ENCODE measurements around the gene CFAP52.
"Not testable (repeated sequence)": the region's sequence is repeated elsewhere in the genome, so short reads cannot be mapped to it uniquely, and the experiment has no call there.

Gene CFAP52

GRCh38 chr17:9575381-9576101, 901 bp upstream of the CFAP52 start, which contains the start of gene STX8:
Gene STX8 (minus strand): TSS chr17:9575820. CDS start chr17:9575808, 12 bp downstream.
- DNase-seq, result peak; percentile 71

GRCh38 chr17:9577373-9577709, 899 bp downstream of the CFAP52 start:
- DNase-seq, result no peak

DNA sequence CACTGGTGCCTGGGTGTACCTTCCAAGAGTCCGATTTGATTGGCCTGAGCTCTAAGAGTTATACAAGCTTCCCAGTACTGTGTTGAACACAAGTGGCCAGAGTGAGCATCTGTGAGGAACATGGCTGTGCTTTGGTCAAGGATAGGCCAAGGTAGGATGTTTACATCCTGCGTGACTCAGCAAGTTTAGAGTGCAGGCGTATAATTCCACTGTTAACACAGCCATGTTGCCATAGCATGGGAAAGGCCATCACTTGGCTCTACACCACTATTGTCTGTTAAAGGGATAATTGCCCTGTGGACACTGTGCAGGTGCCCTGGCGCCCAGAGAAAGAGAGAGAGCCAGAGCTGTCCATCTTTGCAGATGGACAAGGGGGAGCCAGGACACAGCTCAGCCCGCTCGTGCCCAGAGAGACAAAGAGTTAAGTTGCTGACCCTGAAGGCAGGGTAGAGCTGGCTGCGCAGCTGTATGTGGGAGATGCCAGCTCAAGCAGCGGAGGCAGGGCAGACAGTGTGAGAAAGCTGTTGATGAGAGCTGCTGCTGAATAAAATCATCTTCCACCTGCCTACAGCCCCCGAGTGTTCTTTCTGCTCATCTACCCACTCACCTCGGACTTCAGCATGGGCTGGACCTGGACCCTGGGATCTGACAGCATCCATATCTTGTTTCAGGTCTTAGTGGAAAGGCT, 11.7 kb downstream of the CFAP52 start:
- DNase-seq, result no peak

DNA sequence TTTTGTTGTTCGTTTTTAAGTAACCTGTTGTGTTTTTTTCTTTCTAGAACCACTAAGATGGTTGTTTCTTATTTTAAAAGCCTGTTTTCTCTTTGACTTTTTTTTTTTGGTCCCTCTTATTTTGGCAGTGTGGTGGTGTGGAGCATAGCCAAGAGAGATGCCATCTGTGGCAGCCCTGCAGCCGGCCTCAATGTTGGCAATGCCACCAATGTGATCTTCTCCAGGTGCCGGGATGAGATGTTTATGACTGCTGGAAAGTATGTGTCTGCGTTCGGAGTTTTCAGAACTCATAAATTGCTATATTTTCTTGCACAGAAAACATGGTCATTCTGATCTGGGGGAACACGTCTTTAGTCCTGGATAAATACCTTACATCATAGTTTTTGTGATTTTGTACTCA, 17.6 kb downstream of the CFAP52 start:
- DNase-seq, result no peak

DNA sequence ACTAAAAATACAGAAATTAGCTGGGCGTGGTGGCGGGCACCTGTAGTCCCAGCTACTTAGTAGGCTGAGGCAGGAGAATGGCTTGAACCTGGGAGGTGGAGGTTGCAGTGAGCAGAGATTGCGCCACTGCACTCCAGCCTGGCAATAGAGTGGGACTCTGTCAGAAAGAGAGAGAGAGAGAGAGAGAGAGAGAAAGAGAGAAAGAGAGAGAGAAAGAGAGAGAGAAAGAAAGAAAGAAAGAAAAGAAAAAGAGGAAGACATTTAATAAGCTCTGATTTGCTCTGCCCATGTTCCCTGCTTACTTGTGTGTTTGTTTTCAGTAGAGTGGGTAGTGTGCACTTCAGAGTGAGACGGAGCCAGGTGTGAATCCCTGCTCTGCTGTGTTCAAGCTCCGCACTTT, 21.2 kb downstream of the CFAP52 start:
- DNase-seq, result not testable (repeated sequence)

- DNase-seq, result no peak
Observed at GRCh38 chr17:9598661-9599060, 22.2 kb downstream of the CFAP52 start.

GRCh38 chr17:9604583-9604982, 28.1 kb downstream of the CFAP52 start:
- DNase-seq, result not testable (repeated sequence)

- no peak for DNase-seq
Observed at GRCh38 chr17:9606453-9606852, 30.0 kb downstream of the CFAP52 start.

DNA sequence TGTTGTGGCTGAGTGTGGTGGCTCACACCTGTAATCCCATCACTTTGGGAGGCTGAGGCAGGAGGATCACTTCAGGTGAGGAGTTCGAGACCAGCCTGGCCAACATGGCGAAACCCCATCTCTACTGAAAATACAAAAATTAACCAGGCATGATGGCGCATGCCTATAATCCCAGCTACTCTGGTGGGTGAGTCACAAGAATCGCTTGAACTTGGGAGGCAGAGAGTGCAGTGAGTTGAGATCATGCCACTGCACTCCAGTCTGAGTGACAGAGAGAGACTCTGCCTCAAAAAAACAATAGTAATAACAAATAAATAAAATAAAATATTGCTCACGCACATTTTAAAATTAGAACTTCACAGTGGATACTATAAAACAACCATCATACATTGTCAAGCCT, 30.6 kb downstream of the CFAP52 start:
- DNase-seq, result not testable (repeated sequence)

- no peak for DNase-seq
Observed at GRCh38 chr17:9611557-9611956, 35.1 kb downstream of the CFAP52 start.

GRCh38 chr17:9612006-9612405, 35.6 kb downstream of the CFAP52 start:
- DNase-seq, result no peak

DNA sequence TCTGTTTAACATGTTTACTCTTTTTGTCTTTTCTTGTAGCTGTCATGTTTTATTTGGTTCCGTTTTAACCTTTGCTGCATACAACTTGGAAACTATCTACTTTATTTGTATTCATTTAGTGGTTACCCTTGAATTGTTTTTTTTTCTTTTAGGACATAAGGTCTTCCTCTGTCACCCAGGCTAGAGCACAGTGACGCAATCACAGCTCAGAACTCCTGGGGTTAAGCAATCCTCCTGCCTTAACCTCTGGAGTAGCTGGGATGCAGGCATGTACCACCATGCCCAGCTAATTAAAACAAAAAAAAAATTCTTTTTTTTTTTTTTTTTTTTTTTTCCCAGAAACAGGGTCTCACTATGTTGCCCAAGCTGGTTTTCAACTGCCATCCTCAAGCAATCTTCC, 39.0 kb downstream of the CFAP52 start:
- DNase-seq, result no peak

DNA sequence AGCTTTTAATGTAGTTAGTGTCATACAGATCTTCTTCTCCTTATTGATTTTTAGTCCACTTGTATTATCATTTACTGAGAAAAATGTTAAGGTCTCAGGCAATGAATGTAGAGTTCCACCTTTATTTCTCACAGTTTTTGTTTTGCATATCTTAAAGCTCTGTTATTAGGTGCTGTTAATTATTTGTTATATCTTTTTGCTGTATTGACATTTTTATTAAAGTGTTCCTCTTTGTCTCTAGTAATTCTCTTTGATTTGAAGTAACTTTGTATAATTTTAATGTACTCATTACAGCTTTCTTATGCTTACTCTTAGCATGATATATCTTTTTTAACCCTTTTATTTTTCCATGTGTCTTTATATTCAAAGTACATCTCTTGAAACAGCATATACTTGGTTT, 46.5 kb downstream of the CFAP52 start:
- no peak for DNase-seq

- DNase-seq, result no peak
Observed at GRCh38 chr17:9628509-9628908, 52.1 kb downstream of the CFAP52 start.

- DNase-seq, result no peak
Observed at GRCh38 chr17:9632741-9633140, 56.3 kb downstream of the CFAP52 start.

GRCh38 chr17:9635340-9635739, 58.9 kb downstream of the CFAP52 start:
- DNase-seq, result no peak

DNA sequence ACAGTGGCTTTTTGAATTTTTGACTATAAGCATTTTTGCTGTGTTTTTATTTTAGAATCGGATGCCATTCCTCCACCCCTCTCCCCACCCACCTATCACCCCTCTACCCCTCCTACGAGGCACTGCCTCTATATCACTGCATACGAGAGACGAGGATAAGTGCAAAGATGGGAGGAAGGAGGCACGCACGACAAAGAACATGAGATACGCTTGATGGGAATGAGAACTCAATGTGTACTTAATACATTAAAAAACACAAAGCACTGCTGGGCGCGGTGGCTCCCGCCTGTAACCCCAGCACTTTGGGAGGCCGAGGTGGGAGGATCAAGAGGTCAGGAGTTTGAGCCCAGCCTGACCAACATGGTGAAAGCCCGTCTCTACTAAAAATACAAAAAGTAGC, 60.1 kb downstream of the CFAP52 start:
- no peak for DNase-seq

DNA sequence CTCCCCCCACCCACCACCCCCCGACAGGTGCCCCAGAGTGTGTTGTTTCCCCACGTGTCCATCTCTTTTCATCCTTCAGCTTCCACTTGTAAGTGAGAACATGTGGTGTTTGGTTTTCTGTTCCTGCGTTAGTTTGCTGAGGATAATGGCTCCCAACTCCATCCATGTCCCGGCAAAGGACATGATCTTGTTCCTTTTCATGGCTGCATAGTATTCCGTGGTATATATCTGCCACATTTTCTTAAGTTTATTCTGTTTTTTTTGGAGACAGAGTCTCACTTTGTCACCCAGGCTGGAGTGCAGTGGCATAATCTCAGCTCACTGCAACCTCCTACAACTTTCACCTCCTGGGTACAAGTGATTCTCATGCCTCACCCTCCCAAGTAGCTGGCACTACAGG, 63.9 kb downstream of the CFAP52 start:
- DNase-seq, result not testable (repeated sequence)

- no peak for DNase-seq
Observed at GRCh38 chr17:9643611-9644010, 67.2 kb downstream of the CFAP52 start.

- no peak for DNase-seq
Observed at GRCh38 chr17:9644910-9645751, 68.7 kb downstream of the CFAP52 start, which contains the start of gene USP43. Gene USP43 (plus strand): TSS chr17:9645517. CDS start chr17:9645633, 116 bp downstream.

DNA sequence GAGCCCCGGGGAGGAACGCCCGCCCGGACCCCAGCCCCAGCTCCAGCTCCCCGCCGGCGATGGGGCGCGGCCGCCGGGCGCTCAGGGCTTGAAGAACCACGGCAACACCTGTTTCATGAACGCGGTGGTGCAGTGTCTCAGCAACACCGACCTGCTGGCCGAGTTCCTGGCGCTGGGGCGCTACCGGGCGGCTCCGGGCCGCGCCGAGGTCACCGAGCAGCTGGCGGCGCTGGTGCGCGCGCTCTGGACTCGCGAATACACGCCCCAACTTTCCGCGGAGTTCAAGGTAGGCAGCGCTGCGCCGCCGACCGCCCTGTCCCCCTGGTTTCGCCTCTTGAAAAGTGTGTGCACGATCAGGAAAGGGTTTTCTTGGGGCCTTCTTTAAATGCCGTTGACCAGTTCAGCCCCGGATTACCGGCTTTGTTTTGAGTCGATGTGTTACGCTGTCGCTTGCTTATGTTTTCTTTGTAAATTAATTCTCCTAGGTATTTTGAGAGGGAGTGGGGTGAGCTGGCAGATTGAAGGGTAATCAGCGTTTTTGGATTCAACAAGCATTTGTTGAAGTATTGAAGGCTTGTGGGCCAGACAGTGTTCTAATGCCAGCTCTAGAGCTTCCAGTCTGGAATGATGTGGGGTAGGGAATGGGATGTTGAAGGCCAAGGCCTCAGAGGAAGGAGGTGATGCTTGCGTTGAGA, 69.6 kb downstream of the CFAP52 start:
- DNase-seq, result no peak

DNA sequence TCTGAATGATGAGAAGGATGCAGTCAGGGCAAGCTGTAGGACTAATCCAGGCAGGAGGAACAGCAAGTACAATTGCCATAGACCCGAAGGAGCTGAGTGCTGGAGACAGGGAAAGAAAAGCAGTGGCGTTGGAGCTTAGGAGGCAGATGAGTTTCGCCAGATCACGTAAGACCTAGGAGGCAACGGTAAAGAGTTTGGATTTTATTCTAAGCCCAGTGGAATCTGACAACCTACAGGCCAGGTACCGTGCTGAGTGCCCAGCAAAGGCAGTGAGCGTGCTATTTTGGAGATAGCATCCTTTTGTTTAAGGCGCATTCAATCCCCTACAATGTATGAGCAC, 70.1 kb downstream of the CFAP52 start:
- no peak for DNase-seq

- DNase-seq, result no peak
Observed at GRCh38 chr17:9647014-9647413, 70.6 kb downstream of the CFAP52 start.

Measured in central memory CD4-positive, alpha-beta T cell (primary cell).